ENCODE measurements around the gene EHBP1L1.

Gene EHBP1L1

GRCh38 chr11:65617136-65617850 lies 41.4 kb downstream of the EHBP1L1 start:
- no peak for DNase-seq

- no peak for DNase-seq
These were observed 42.3 kb downstream of the EHBP1L1 start for GRCh38 chr11:65617990-65618751.

- DNase-seq, result no peak
These were observed 42.9 kb downstream of the EHBP1L1 start for GRCh38 chr11:65618763-65619162.

GRCh38 chr11:65619281-65619928 lies 43.6 kb downstream of the EHBP1L1 start:
- DNase-seq, result no peak

GRCh38 chr11:65620666-65621065 lies 44.8 kb downstream of the EHBP1L1 start:
- no peak for DNase-seq

GRCh38 chr11:65621460-65621859 lies 45.6 kb downstream of the EHBP1L1 start:
- no peak for DNase-seq

- no peak for DNase-seq
These were observed 46.2 kb downstream of the EHBP1L1 start for GRCh38 chr11:65622011-65622410.

GRCh38 chr11:65623177-65623576 lies 47.3 kb downstream of the EHBP1L1 start:
- DNase-seq, result no peak

GRCh38 chr11:65623852-65624616 lies 48.2 kb downstream of the EHBP1L1 start:
- no peak for DNase-seq

- no peak for DNase-seq
These were observed 49.2 kb downstream of the EHBP1L1 start for GRCh38 chr11:65624931-65625627.

- DNase-seq, result no peak
These were observed 49.9 kb downstream of the EHBP1L1 start for GRCh38 chr11:65625628-65626342.

- DNase-seq, result no peak
These were observed 51.3 kb downstream of the EHBP1L1 start for GRCh38 chr11:65627202-65627601.

- no peak for DNase-seq
These were observed 53.7 kb downstream of the EHBP1L1 start for GRCh38 chr11:65629579-65629978.

GRCh38 chr11:65630215-65630614 lies 54.4 kb downstream of the EHBP1L1 start:
- no peak for DNase-seq

- DNase-seq, result no peak
These were observed 57.7 kb downstream of the EHBP1L1 start for GRCh38 chr11:65633390-65634108.

GRCh38 chr11:65634109-65634436 lies 58.2 kb downstream of the EHBP1L1 start:
- DNase-seq, result no peak

GRCh38 chr11:65634440-65634839 lies 58.6 kb downstream of the EHBP1L1 start:
- DNase-seq, result no peak

GRCh38 chr11:65634905-65635731 lies 59.3 kb downstream of the EHBP1L1 start:
- no peak for DNase-seq

GRCh38 chr11:65636108-65637031 lies 60.5 kb downstream of the EHBP1L1 start:
- no peak for DNase-seq

Measured in NCI-H446 (cell line).